Hepatocyte (in vitro differentiated cells): ENCODE results near the gene ZNF282. TPM values are rescaled to one million over a fixed set of nuclear protein-coding genes. Genes with fewer than 3 reads are reported as not detected.
"Not testable (repeated sequence)": the region's sequence is repeated elsewhere in the genome, so short reads cannot be mapped to it uniquely, and the experiment has no call there.

Experiments used
- DNase-seq: peaks from one replicate; pipeline ENCODE4 v3.0.0-alpha.2; 2016; ENCODE audit warnings: low spot score
- H2AFZ ChIP-seq: fragments of 200-600 bp; sonication (generic); 2 replicates; pipeline ENCODE4 v1.6.0; 2016; ENCODE audit warnings: antibody characterized with exemption, mild to moderate bottlenecking
- H3K27ac ChIP-seq: fragments of 200-600 bp; sonication (generic); 2 replicates; pipeline ENCODE4 v1.5.1; 2016; ENCODE audit warnings: mild to moderate bottlenecking
- H3K27me3 ChIP-seq: fragments of 200-600 bp; sonication (generic); 2 replicates; pipeline ENCODE4 v1.6.1; 2016
- H3K36me3 ChIP-seq: fragments of 200-600 bp; sonication (generic); replicated peaks from 2 replicates; pipeline ENCODE4 v1.5.1; 2016; ENCODE audit warnings: low read depth; ENCODE audit not compliant: insufficient read depth
- H3K4me1 ChIP-seq: fragments of 200-600 bp; sonication (generic); 2 replicates; pipeline ENCODE4 v1.5.1; 2016; ENCODE audit warnings: mild to moderate bottlenecking, moderate library complexity; ENCODE audit not compliant: insufficient read depth
- H3K4me2 ChIP-seq: fragments of 200-600 bp; sonication (generic); 2 replicates; pipeline ENCODE4 v1.6.0; 2016
- H3K4me3 ChIP-seq: fragments of 200-600 bp; sonication (generic); 2 replicates; pipeline ENCODE4 v1.5.1; 2016; ENCODE audit warnings: mild to moderate bottlenecking
- H3K79me2 ChIP-seq: fragments of 200-600 bp; sonication (generic); 2 replicates; pipeline ENCODE4 v1.6.0; 2017; ENCODE audit warnings: mild to moderate bottlenecking
- H3K9me2 ChIP-seq: fragments of 200-600 bp; sonication (generic); replicated peaks from 2 replicates; pipeline ENCODE4 v1.6.0; 2017; ENCODE audit warnings: mild to moderate bottlenecking; ENCODE audit not compliant: insufficient read depth
- H3K9me3 ChIP-seq: fragments of 200-600 bp; sonication (generic); 2 replicates; pipeline ENCODE4 v1.5.1; 2016; ENCODE audit warnings: low read depth, mild to moderate bottlenecking
- H4K20me1 ChIP-seq: fragments of 200-600 bp; sonication (generic); 2 replicates; pipeline ENCODE4 v1.6.0; 2016; ENCODE audit warnings: mild to moderate bottlenecking; ENCODE audit not compliant: insufficient read depth, poor library complexity, severe bottlenecking
- CTCF ChIP-seq: fragments of 200-600 bp; sonication (generic); IDR thresholded peaks from 2 replicates; pipeline ENCODE4 v1.5.1; 2016; ENCODE audit warnings: antibody characterized with exemption, mild to moderate bottlenecking; ENCODE audit not compliant: poor library complexity
- EZH2 ChIP-seq: fragments of 200-600 bp; sonication (generic); IDR thresholded peaks from 2 replicates; pipeline ENCODE4 v1.6.1; 2016; ENCODE audit warnings: antibody characterized with exemption, mild to moderate bottlenecking, borderline replicate concordance
- EZH2phosphoT487 ChIP-seq: fragments of 200-600 bp; sonication (generic); IDR thresholded peaks from one replicate; pipeline ENCODE4 v1.6.1; 2018; ENCODE audit warnings: antibody characterized with exemption, mild to moderate bottlenecking, low read depth, moderate library complexity; ENCODE audit not compliant: unreplicated experiment, severe bottlenecking
- WGBS: methylation state at CpG from one replicate; pipeline ENCODE4 v1.1.6; 2016; ENCODE audit warnings: low lambda C conversion rate; ENCODE audit errors: missing lambda C conversion rate; 5-methylcytosine and 5-hydroxymethylcytosine counted together
- polyA plus RNA-seq: library from polyadenylated mRNA; unstranded; fragments of >200 nt; fragmentation: Nextera tagmentation; extraction: Ambion mirVana; gene quantifications from 2 replicates; pipeline ENCODE4 v1.2.1, GENCODE V29; 2016
- total RNA-seq: library from RNA; depleted of rRNA; stranded (reverse); fragments of >200 nt; gene quantifications from 2 replicates; pipeline ENCODE4 v1.2.3, GENCODE V29; 2014

ZNF282 gene
- total and polyA plus RNA-seq, 2 experiments from 2014 or later, result 10.8 to 16.7 TPM

- H3K4me3 ChIP-seq, result no peak overlapping the region
- H4K20me1 ChIP-seq, result no peaks in the 10 kb centered on the region
- no peak overlapping the region for H3K4me2 ChIP-seq
- no peak overlapping the region for H2AFZ ChIP-seq
- no peaks in the 10 kb centered on the region for H3K36me3 ChIP-seq
- over 99% methylated on average over 22 of the region's 22 CpGs for WGBS
- H3K79me2 ChIP-seq, result no peaks in the 10 kb centered on the region
- H3K9me2 ChIP-seq, result no peaks in the 10 kb centered on the region
- H3K9me3 ChIP-seq, result no peaks in the 10 kb centered on the region
- no peak overlapping the region for H3K27ac ChIP-seq
- DNase-seq, result no peak
- no peaks in the 10 kb centered on the region for H3K27me3 ChIP-seq
- H3K4me1 ChIP-seq, result no peaks in the 10 kb centered on the region
- TF ChIP-seq CTCF (no peak), EZH2 (no peak), EZH2phosphoT487 (no peak)
Measured at GRCh38 chr7:149225656-149226055, 30.3 kb downstream of the ZNF282 start.

GRCh38 chr7:149226366-149226765, 31.0 kb downstream of the ZNF282 start:
- not testable (repeated sequence) for H3K79me2 ChIP-seq, H3K4me1 ChIP-seq, H3K4me3 ChIP-seq, DNase-seq, H3K9me2 ChIP-seq, H3K9me3 ChIP-seq, H3K36me3 ChIP-seq, H2AFZ ChIP-seq, H3K27ac ChIP-seq, H3K27me3 ChIP-seq, H4K20me1 ChIP-seq, H3K4me2 ChIP-seq
- WGBS, result 96% methylated on average over 17 of the region's 17 CpGs

- H3K4me2 ChIP-seq, result no peak overlapping the region
- H3K4me1 ChIP-seq, result no peaks in the 10 kb centered on the region
- no peaks in the 10 kb centered on the region for H4K20me1 ChIP-seq
- H3K9me3 ChIP-seq, result no peaks in the 10 kb centered on the region
- no peak overlapping the region for H2AFZ ChIP-seq
- no peaks in the 10 kb centered on the region for H3K79me2 ChIP-seq
- H3K4me3 ChIP-seq, result no peak overlapping the region
- H3K27me3 ChIP-seq, result no peaks in the 10 kb centered on the region
- 82% methylated on average over 6 of the region's 6 CpGs for WGBS
- TF ChIP-seq CTCF, result no peak
- TF ChIP-seq EZH2, result no peak
- no peak for TF ChIP-seq EZH2phosphoT487
- no peak overlapping the region for H3K27ac ChIP-seq
- no peaks in the 10 kb centered on the region for H3K36me3 ChIP-seq
- DNase-seq, result no peak
- no peaks in the 10 kb centered on the region for H3K9me2 ChIP-seq
Measured at GRCh38 chr7:149226840-149227494, 31.6 kb downstream of the ZNF282 start.

GRCh38 chr7:149228831-149229471, 33.6 kb downstream of the ZNF282 start:
- H3K4me3 ChIP-seq, result no peak overlapping the region
- H3K4me2 ChIP-seq, result no peak overlapping the region
- no peaks in the 10 kb centered on the region for H3K36me3 ChIP-seq
- no peaks in the 10 kb centered on the region for H3K79me2 ChIP-seq
- no peak overlapping the region for H2AFZ ChIP-seq
- no peaks in the 10 kb centered on the region for H4K20me1 ChIP-seq
- H3K9me2 ChIP-seq, result no peaks in the 10 kb centered on the region
- WGBS, result 72% methylated on average over 7 of the region's 7 CpGs
- no peak for DNase-seq
- TF ChIP-seq CTCF, result no peak
- TF ChIP-seq EZH2, result no peak
- no peak for TF ChIP-seq EZH2phosphoT487
- H3K4me1 ChIP-seq, result no peaks in the 10 kb centered on the region
- H3K9me3 ChIP-seq, result no peaks in the 10 kb centered on the region
- no peaks in the 10 kb centered on the region for H3K27me3 ChIP-seq
- no peak overlapping the region for H3K27ac ChIP-seq
